BLaER1 treated with 17β-estradiol and CSF1 and Interleukin-3, amounts not matched to agents 10 nM and 100 nM (cell line): Measurements from ENCODE around the gene RNF145.

Experiments
- H3K27ac ChIP-seq, 11 experiments: shearing (Covaris generic); formaldehyde crosslinking; 2 replicates each; pipeline ENCODE4 v1.8.1; 2022
- H3K27me3 ChIP-seq, 11 experiments: shearing (Covaris generic); formaldehyde crosslinking; 2 replicates each; pipeline ENCODE4 v1.8.1; 2022
- H3K36me3 ChIP-seq, 11 experiments: shearing (Covaris generic); formaldehyde crosslinking; 2 replicates each; pipeline ENCODE4 v1.8.1; 2022
- H3K4me1 ChIP-seq, 10 experiments: shearing (Covaris generic); formaldehyde crosslinking; 2 replicates each; pipeline ENCODE4 v1.8.1; 2022
- H3K4me2 ChIP-seq, 11 experiments: shearing (Covaris generic); formaldehyde crosslinking; 2 replicates each; pipeline ENCODE4 v1.8.1; 2022
- H3K4me3 ChIP-seq, 10 experiments: shearing (Covaris generic); formaldehyde crosslinking; 2 replicates each; pipeline ENCODE4 v1.8.1; 2022
- H3K9ac ChIP-seq, 11 experiments: shearing (Covaris generic); formaldehyde crosslinking; 2 replicates each; pipeline ENCODE4 v1.8.1; 2022
- H3K9me3 ChIP-seq, 11 experiments: shearing (Covaris generic); formaldehyde crosslinking; replicated peaks in 1 of 11; 2 replicates each; pipeline ENCODE4 v1.8.1; 2022
- H4K20me1 ChIP-seq, 11 experiments: shearing (Covaris generic); formaldehyde crosslinking; 2 replicates each; pipeline ENCODE4 v1.8.1; 2022
- Cebpa-rat ChIP-seq, 11 experiments: shearing (Covaris generic); IDR thresholded peaks; 2 replicates each; pipeline ENCODE4 v1.8.1; 2022

RNF145 gene

DNA sequence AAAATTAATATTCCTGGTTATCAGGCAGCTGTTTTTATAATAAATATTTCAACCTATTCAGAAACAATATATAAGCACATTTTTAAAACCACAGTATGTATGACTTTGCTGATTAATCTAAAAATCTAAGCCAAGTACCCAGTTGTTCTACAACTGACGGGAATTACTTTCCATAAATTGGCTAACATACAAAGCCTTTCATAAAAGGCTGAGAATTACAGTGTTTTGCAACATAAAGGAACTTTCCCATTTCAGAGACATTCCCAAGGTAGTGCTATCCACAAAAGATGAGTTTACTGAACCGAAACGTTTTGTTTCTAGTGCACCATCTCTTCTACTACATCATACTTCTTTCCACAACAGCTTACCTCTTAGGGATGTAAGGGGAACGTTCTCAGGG, 7.2 kb downstream of the RNF145 start:
- no peak for TF ChIP-seq Cebpa-rat (IDR thresholded peaks at IDR 0.05)
- Histone ChIP-seq H3K9me3 (peaks cover 0 to 4% (median 0%) of the 10 kb centered on the region in 11 experiments; a peak in 2 of 22 replicates), H3K4me1 (peaks cover 44 to 91% (median 54%) of the 10 kb centered on the region in 10 experiments), H3K27ac (no peak overlapping the region), H3K4me2 (peak overlapping the region in 2 of 11 experiments; percentile 34 to 36; a peak in 2 of 22 replicates), H3K27me3 (no peaks in the 10 kb centered on the region), H3K9ac (no peak overlapping the region), H3K36me3 (peaks cover 33 to 68% (median 48%) of the 10 kb centered on the region in 11 experiments), H3K4me3 (no peak overlapping the region), H4K20me1 (peaks cover 28 to 99% (median 64%) of the 10 kb centered on the region in 11 experiments; a peak in 21 of 22 replicates)

DNA sequence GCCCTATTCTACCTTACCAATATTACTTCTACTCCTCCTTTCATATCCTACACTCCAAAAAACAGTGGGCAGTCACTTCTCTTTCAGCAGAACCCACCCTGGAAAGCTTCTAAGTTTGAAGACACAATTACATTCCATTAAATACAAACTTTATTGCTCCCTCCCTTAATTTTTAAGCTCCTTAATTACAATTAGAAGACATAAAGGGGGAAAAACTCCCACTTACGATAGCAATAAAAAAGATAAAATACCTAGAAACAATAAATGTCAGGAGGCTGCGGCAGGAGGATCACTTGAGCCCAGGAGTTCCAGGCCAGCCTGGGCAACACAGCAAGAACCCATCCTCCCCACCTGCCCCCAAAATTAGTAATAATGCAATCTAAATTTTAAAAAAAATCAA, 9.6 kb downstream of the RNF145 start:
- Histone ChIP-seq H3K4me2 (peak overlapping the region in 10 of 11 experiments; percentile 3 to 87 (median 50); a peak in 19 of 22 replicates), H3K4me3 (no peak overlapping the region)

DNA sequence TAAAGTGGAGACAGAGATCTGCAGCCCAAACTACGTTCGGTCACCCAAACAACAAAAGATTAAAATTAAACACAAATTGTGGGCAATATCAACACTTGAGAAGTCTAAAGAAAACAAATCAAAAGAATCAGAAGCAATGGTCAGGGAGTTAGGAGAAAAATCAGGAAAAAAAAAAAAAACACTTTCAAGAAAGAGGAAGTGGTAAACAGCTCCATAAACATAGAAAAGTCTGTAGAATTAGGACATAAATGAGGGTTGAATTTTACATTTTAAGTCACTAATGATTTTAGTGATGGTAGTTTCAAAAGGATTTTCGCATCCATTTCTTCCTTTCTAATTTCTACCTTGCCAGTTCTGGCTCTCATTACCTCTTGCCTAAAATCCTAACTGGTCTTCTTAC, 10.1 kb downstream of the RNF145 start:
- Histone ChIP-seq H3K4me3 (no peak overlapping the region), H3K9ac (peak overlapping the region in 1 of 11 experiments; percentile 29; a peak in 1 of 22 replicates), H3K4me2 (peak overlapping the region; percentile 3 to 87 (median 45); a peak in 20 of 22 replicates), H3K9me3 (peaks cover 0 to 4% (median 0%) of the 10 kb centered on the region in 11 experiments; a peak in 2 of 22 replicates), H3K36me3 (peaks cover 57 to 93% (median 78%) of the 10 kb centered on the region in 11 experiments), H3K27ac (peak overlapping the region in 5 of 11 experiments; percentile 3 to 43 (median 16); a peak in 4 of 22 replicates), H3K4me1 (peaks cover 21 to 71% (median 26%) of the 10 kb centered on the region in 10 experiments), H4K20me1 (peaks cover 8 to 99% (median 42%) of the 10 kb centered on the region in 11 experiments; a peak in 20 of 22 replicates), H3K27me3 (no peaks in the 10 kb centered on the region)
- TF ChIP-seq Cebpa-rat (IDR thresholded peaks at IDR 0.05), result no peak

More for the DNA sequence above, 9.6 kb downstream of the RNF145 start:
- peaks cover 0 to 4% (median 0%) of the 10 kb centered on the region in 11 experiments; a peak in 2 of 22 replicates for H3K9me3 ChIP-seq
- peaks cover 14 to 100% (median 48%) of the 10 kb centered on the region in 11 experiments; a peak in 21 of 22 replicates for H4K20me1 ChIP-seq
- no peaks in the 10 kb centered on the region for H3K27me3 ChIP-seq
- peak overlapping the region in 3 of 11 experiments; percentile 3 to 43 (median 16); a peak in 2 of 22 replicates for H3K27ac ChIP-seq
- peak overlapping the region in 1 of 11 experiments; percentile 29; a peak in 1 of 22 replicates for H3K9ac ChIP-seq
- H3K4me1 ChIP-seq, result peaks cover 26 to 76% (median 31%) of the 10 kb centered on the region in 10 experiments
- H3K36me3 ChIP-seq, result peaks cover 51 to 92% (median 72%) of the 10 kb centered on the region in 11 experiments
- no peak for TF ChIP-seq Cebpa-rat (IDR thresholded peaks at IDR 0.05)

DNA sequence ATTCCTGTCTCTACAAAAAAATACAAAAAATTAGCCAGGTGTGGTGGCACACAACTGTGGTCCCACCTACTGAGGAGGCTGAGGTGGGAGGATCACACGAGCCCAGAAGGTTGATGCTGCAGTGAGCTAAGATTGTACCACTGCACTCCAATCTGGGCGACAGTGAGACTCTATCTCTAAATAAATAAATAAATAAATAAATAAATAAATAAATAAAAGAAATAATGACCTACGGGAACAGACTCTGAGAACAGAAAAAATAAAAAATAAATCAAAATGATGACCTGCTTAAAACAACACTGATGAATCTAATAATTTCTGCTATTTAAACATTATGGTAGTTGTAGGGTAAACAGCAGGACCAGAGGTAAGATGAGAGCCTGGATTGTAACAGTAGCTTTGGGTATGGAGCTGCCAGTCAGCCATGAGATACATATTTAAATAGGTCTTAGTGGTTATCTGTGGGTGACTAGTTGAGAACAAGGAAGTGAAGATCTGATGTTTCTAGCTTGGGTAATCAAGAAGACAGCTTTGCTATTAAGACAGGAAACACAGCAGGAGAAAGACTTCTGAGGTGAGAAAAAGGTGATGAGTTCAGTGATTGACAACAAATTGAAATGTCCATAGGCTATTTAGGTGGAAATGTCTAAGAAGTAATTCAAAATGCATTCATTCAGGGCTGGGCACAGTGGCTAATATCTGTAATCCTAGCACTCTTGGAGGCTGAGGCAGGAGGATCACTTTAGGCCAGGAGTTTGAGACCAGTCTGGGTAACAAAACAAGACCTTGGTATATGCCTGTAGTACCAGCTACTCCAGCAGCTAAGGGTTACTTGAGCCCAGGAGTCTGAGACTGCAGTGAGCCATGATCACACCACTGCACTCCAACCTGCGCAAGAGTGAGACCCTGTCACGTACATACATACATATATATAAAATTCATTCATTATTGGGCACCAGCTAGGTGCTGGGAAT, 11.0 kb downstream of the RNF145 start:
- Histone ChIP-seq H3K9ac (no peak overlapping the region), H3K9me3 (peaks cover 0 to 4% (median 0%) of the 10 kb centered on the region in 11 experiments; a peak in 2 of 22 replicates), H3K4me3 (no peak overlapping the region), H3K4me1 (peaks cover 19 to 62% (median 22%) of the 10 kb centered on the region in 10 experiments), H3K27me3 (no peaks in the 10 kb centered on the region), H3K27ac (peak overlapping the region in 4 of 11 experiments; percentile 3 to 43 (median 24); a peak in 5 of 22 replicates), H4K20me1 (peaks cover 6 to 99% (median 34%) of the 10 kb centered on the region in 11 experiments; a peak in 18 of 22 replicates), H3K36me3 (peaks cover 64 to 96% (median 82%) of the 10 kb centered on the region in 11 experiments), H3K4me2 (peak overlapping the region; percentile 9 to 87 (median 45); a peak in 20 of 22 replicates)
- no peak for TF ChIP-seq Cebpa-rat (IDR thresholded peaks at IDR 0.05)

DNA sequence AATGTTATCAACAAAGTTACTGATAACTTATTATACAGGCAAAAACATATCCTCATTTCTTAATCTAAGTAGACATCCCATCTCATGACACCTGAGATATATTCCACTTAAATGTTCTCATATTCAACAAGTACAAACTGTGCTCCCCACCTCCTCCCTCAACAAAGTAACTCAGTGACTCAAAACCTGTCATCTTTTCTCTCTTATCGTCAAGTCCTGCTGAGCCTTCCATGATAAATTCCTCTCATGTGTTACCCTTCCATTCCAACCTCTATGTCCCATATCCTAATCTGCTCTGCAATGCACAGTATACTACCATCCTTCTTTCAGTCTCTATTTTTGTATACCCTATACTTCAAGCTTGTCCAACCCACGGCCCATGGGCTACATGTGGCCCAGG, 13.6 kb downstream of the RNF145 start:
- no peak overlapping the region for H3K9ac ChIP-seq
- H3K9me3 ChIP-seq, result no peaks in the 10 kb centered on the region
- H4K20me1 ChIP-seq, result peaks cover 6 to 99% (median 34%) of the 10 kb centered on the region in 11 experiments; a peak in 18 of 22 replicates
- no peak overlapping the region for H3K4me2 ChIP-seq
- H3K36me3 ChIP-seq, result peaks cover 58 to 96% (median 82%) of the 10 kb centered on the region in 11 experiments
- no peak overlapping the region for H3K27ac ChIP-seq
- TF ChIP-seq Cebpa-rat (IDR thresholded peaks at IDR 0.05), result no peak
- peaks cover 19 to 38% (median 22%) of the 10 kb centered on the region in 10 experiments for H3K4me1 ChIP-seq
- H3K27me3 ChIP-seq, result no peaks in the 10 kb centered on the region
- no peak overlapping the region for H3K4me3 ChIP-seq

DNA sequence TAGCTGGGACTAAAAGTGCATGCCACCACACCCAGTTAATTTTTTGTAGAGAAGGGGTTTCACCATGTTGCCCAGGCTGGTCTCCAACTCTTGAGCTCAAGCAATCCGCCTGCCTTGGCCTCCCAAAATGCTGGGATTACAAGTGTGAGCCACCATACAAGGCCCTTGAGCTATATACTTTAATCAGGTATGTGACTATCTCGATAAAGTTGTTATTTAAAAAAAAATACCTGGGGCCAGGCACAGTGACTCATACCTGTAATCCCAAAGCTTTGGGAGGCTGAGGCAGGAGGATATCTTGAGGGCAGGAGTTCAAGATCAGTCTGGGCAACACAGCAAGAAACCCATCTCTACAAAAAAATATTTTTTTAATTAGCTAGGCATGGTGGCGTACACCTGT, 19.2 kb downstream of the RNF145 start:
- Histone ChIP-seq H3K9ac (no peak overlapping the region), H3K4me1 (peaks cover 0 to 50% (median 0%) of the 10 kb centered on the region in 10 experiments; a peak in 6 of 20 replicates), H3K9me3 (no peaks in the 10 kb centered on the region), H3K27me3 (no peaks in the 10 kb centered on the region), H3K27ac (no peak overlapping the region), H3K36me3 (peaks cover 67 to 96% (median 90%) of the 10 kb centered on the region in 11 experiments), H4K20me1 (peaks cover 0 to 89% (median 13%) of the 10 kb centered on the region in 11 experiments; a peak in 12 of 22 replicates), H3K4me3 (no peak overlapping the region), H3K4me2 (0 out of 22 replicates have a peak overlapping the region, but pooled peaks of 1 of the 11 experiments have one; percentile 2)
- no peak for TF ChIP-seq Cebpa-rat (IDR thresholded peaks at IDR 0.05)

DNA sequence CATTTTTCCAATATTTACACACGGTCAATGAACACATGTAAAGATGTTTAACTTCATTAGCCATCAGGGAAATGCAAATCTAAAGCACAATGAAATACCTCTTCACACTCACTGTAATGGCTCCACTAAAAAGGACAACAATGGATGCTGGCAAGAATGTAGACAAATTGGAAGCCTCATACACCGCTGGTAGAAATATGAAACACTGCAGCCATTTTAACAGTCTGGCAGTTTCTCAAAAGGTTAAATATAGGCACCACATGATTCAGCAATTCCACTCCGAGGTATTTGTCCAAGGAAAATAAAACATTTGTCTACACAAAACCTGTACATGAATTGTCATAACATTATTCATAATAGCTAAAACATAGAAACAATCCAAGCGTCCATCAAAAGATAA, 20.0 kb downstream of the RNF145 start:
- Histone ChIP-seq H3K27me3 (no peaks in the 10 kb centered on the region), H3K9ac (no peak overlapping the region), H4K20me1 (peaks cover 0 to 86% (median 13%) of the 10 kb centered on the region in 11 experiments; a peak in 12 of 22 replicates), H3K4me1 (peaks cover 0 to 58% (median 0%) of the 10 kb centered on the region in 10 experiments; a peak in 6 of 20 replicates), H3K4me3 (no peak overlapping the region), H3K27ac (no peak overlapping the region), H3K36me3 (peaks cover 64 to 93% (median 87%) of the 10 kb centered on the region in 11 experiments), H3K4me2 (no peak overlapping the region), H3K9me3 (no peaks in the 10 kb centered on the region)
- no peak for TF ChIP-seq Cebpa-rat (IDR thresholded peaks at IDR 0.05)

DNA sequence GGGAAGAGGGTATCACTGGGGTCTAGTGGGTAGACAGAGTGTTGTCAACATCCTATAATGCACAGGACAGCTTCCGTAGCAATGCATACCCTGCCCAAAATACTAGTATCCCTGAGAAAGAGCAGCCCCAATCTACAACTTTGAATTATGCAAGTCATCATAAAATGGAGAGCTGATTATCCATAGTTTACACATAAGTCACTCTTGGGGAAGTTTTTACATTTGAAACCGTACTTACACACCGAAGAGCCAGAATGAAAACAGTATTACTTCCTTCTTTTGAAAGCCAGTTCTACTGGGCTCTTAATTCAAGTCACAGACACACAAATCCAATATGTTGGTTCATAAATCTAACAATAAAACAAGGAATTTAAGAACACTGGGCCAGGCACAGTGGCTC, 21.6 kb downstream of the RNF145 start:
- peaks cover 0 to 86% (median 15%) of the 10 kb centered on the region in 11 experiments; a peak in 14 of 22 replicates for H4K20me1 ChIP-seq
- no peak for TF ChIP-seq Cebpa-rat (IDR thresholded peaks at IDR 0.05)
- 0 out of 22 replicates have a peak overlapping the region, but pooled peaks of 1 of the 11 experiments have one; percentile 11 for H3K9ac ChIP-seq
- H3K4me2 ChIP-seq, result peak overlapping the region in 3 of 11 experiments; percentile 30 to 85 (median 81); a peak in 5 of 22 replicates
- H3K4me1 ChIP-seq, result peaks cover 0 to 74% (median 6%) of the 10 kb centered on the region in 10 experiments; a peak in 13 of 20 replicates
- peak overlapping the region in 4 of 11 experiments; percentile 23 to 65 (median 50); a peak in 6 of 22 replicates for H3K27ac ChIP-seq
- H3K36me3 ChIP-seq, result peaks cover 51 to 83% (median 75%) of the 10 kb centered on the region in 11 experiments
- no peaks in the 10 kb centered on the region for H3K27me3 ChIP-seq
- no peak overlapping the region for H3K4me3 ChIP-seq
- H3K9me3 ChIP-seq, result no peaks in the 10 kb centered on the region
